ENCODE results near the gene FRMPD4. TPM values are rescaled to one million over a fixed set of nuclear protein-coding genes. Genes with fewer than 3 reads are reported as not detected.
"Not testable (repeated sequence)": the region's sequence is repeated elsewhere in the genome, so short reads cannot be mapped to it uniquely, and the experiment has no call there.

Gene FRMPD4
- total RNA-seq, 4 donors from 2014 or later, result 0.17 to 0.83 (median 0.46) TPM

GRCh38 chrX:12494400-12495138 lies 356.3 kb downstream of the FRMPD4 start:
- no peaks in the 10 kb centered on the region for H3K36me3 ChIP-seq
- no peaks in the 10 kb centered on the region for H3K27me3 ChIP-seq
- no peak for DNase-seq (ENCODE audit: extremely low spot score)
- TF ChIP-seq POLR2A (IDR thresholded peaks at IDR 0.05; ENCODE audit: low read depth), result no peak
- no peak for TF ChIP-seq POLR2AphosphoS5 (IDR thresholded peaks at IDR 0.05)
- no peak for TF ChIP-seq CTCF (IDR thresholded peaks at IDR 0.05)
- TF ChIP-seq EP300 (IDR thresholded peaks at IDR 0.05), result no peak
- no peak overlapping the region for H3K4me3 ChIP-seq
- intact Hi-C loops (cut with DNase I), result no loop called here
- H3K4me1 ChIP-seq, result no peaks in the 10 kb centered on the region
- WGBS, result 69% methylated on average over 11 of the region's 11 CpGs
- H3K9me3 ChIP-seq, result no peaks in the 10 kb centered on the region
- no peak overlapping the region for H3K27ac ChIP-seq (replicated peaks in 1 of 4)

- H3K27ac ChIP-seq (replicated peaks in 1 of 4), result no peak overlapping the region
- 78% methylated on average over 4 of the region's 4 CpGs for WGBS
- H3K27me3 ChIP-seq, result no peaks in the 10 kb centered on the region
- no peak overlapping the region for H3K4me3 ChIP-seq
- no peak for TF ChIP-seq POLR2AphosphoS5 (IDR thresholded peaks at IDR 0.05)
- TF ChIP-seq EP300 (IDR thresholded peaks at IDR 0.05), result no peak
- no peak for TF ChIP-seq POLR2A (IDR thresholded peaks at IDR 0.05; ENCODE audit: low read depth)
- TF ChIP-seq CTCF (IDR thresholded peaks at IDR 0.05), result no peak
- H3K4me1 ChIP-seq, result no peaks in the 10 kb centered on the region
- no peaks in the 10 kb centered on the region for H3K36me3 ChIP-seq
- intact Hi-C loops (cut with DNase I), result no loop called here
- H3K9me3 ChIP-seq, result no peaks in the 10 kb centered on the region
- no peak for DNase-seq (ENCODE audit: extremely low spot score)
These were observed 358.1 kb downstream of the FRMPD4 start for GRCh38 chrX:12496343-12496742.

- H3K36me3 ChIP-seq, result no peaks in the 10 kb centered on the region
- H3K4me1 ChIP-seq, result no peaks in the 10 kb centered on the region
- H3K27me3 ChIP-seq, result no peaks in the 10 kb centered on the region
- intact Hi-C loops (cut with DNase I), result no loop called here
- DNase-seq (ENCODE audit: extremely low spot score), result no peak
- WGBS, result 50% methylated on average over 8 of the region's 8 CpGs
- no peak overlapping the region for H3K4me3 ChIP-seq
- no peaks in the 10 kb centered on the region for H3K9me3 ChIP-seq
- TF ChIP-seq POLR2AphosphoS5 (IDR thresholded peaks at IDR 0.05) (no peak), POLR2A (IDR thresholded peaks at IDR 0.05; ENCODE audit: low read depth) (no peak), EP300 (IDR thresholded peaks at IDR 0.05) (no peak), CTCF (IDR thresholded peaks at IDR 0.05) (no peak)
- no peak overlapping the region for H3K27ac ChIP-seq (replicated peaks in 1 of 4)
These were observed 359.7 kb downstream of the FRMPD4 start for GRCh38 chrX:12497832-12498591.

GRCh38 chrX:12505127-12505526 lies 366.9 kb downstream of the FRMPD4 start:
- no peak for DNase-seq (ENCODE audit: extremely low spot score)
- H3K27ac ChIP-seq (replicated peaks in 1 of 4), result no peak overlapping the region
- H3K36me3 ChIP-seq, result no peaks in the 10 kb centered on the region
- no peaks in the 10 kb centered on the region for H3K9me3 ChIP-seq
- intact Hi-C loops (cut with DNase I), result no loop called here
- TF ChIP-seq POLR2AphosphoS5 (IDR thresholded peaks at IDR 0.05) (no peak), CTCF (IDR thresholded peaks at IDR 0.05) (no peak), POLR2A (IDR thresholded peaks at IDR 0.05; ENCODE audit: low read depth) (no peak), EP300 (IDR thresholded peaks at IDR 0.05) (no peak)
- WGBS, result 61% methylated on average over 3 of the region's 3 CpGs
- H3K4me3 ChIP-seq, result no peak overlapping the region
- H3K4me1 ChIP-seq, result no peaks in the 10 kb centered on the region
- H3K27me3 ChIP-seq, result no peaks in the 10 kb centered on the region

GRCh38 chrX:12515384-12515783 lies 377.1 kb downstream of the FRMPD4 start:
- intact Hi-C loops (cut with DNase I); DNase-seq (ENCODE audit: extremely low spot score); H3K27me3 ChIP-seq; H3K27ac ChIP-seq (replicated peaks in 1 of 4); H3K36me3 ChIP-seq; H3K4me3 ChIP-seq; H3K4me1 ChIP-seq: not testable (repeated sequence)
- WGBS, result 73% methylated on average over 2 of the region's 2 CpGs
- peaks cover 0 to 25% (median 0%) of the 10 kb centered on the region in 4 donors for H3K9me3 ChIP-seq
